Endothelial cell of umbilical vein (primary cell): Measurements from ENCODE around the gene UVSSA.
A peak's percentile ranks its signal among the peaks of the same experiment; 100 is the strongest.

Experiments used
- CTCF ChIP-seq, 2 donors: IDR thresholded peaks; 1 replicate in 1 of 2; 2 replicates in 1 of 2; pipeline ENCODE4 v1.5.1; 2011; ENCODE audit warnings: low read length in 2 of 2, mild to moderate bottlenecking in 2 of 2, moderate library complexity in 2 of 2, control low read depth in 1 of 2, inconsistent platforms in 1 of 2, low read depth in 1 of 2; ENCODE audit not compliant: insufficient read depth in 1 of 2; ENCODE audit errors: extremely low read depth in 1 of 2
- EZH2 ChIP-seq: IDR thresholded peaks from 2 replicates; pipeline ENCODE4 v1.6.1; 2012; ENCODE audit warnings: borderline replicate concordance, low read depth, mild to moderate bottlenecking, moderate library complexity, low read length, inconsistent platforms; ENCODE audit not compliant: severe bottlenecking
- FOS ChIP-seq: IDR thresholded peaks from 2 replicates; pipeline ENCODE4 v1.6.1; 2011; ENCODE audit warnings: mild to moderate bottlenecking, low read length, moderate library complexity, borderline replicate concordance; ENCODE audit not compliant: insufficient read depth
- GATA2 ChIP-seq: IDR thresholded peaks from 2 replicates; pipeline ENCODE4 v1.7.0; 2011; ENCODE audit warnings: low read depth, mild to moderate bottlenecking, moderate library complexity, mixed read lengths, low read length; ENCODE audit not compliant: insufficient read length, insufficient read depth
- JUN ChIP-seq: IDR thresholded peaks from 2 replicates; pipeline ENCODE4 v1.6.1; 2011; ENCODE audit warnings: borderline replicate concordance, low read depth; ENCODE audit not compliant: insufficient read length, insufficient read depth
- MAX ChIP-seq: IDR thresholded peaks from 2 replicates; pipeline ENCODE4 v1.6.1; 2011; ENCODE audit not compliant: insufficient read depth, insufficient read length
- POLR2A ChIP-seq: IDR thresholded peaks from 2 replicates; pipeline ENCODE4 v1.6.1; 2012; ENCODE audit warnings: low read depth, mild to moderate bottlenecking, control low read depth, low read length
- POLR2AphosphoS5 ChIP-seq: IDR thresholded peaks from 2 replicates; pipeline ENCODE4 v1.6.1; 2012; ENCODE audit warnings: low read depth, mild to moderate bottlenecking, control low read depth, low read length, moderate library complexity; ENCODE audit not compliant: insufficient read depth

- TF ChIP-seq CTCF (IDR thresholded peaks at IDR 0.05; ENCODE audit: extremely low read depth in 1 of 2, insufficient read depth in 1 of 2, low read depth in 1 of 2, low read length in 2 of 2) (no peak), EZH2 (no peak), POLR2A (no peak), POLR2AphosphoS5 (peak; percentile 79), GATA2 (no peak), MAX (peak; percentile 95), JUN (no peak), FOS (no peak)
Measured at GRCh38 chr4:1346781-1347409, at the start of gene UVSSA.
